Measurements from ENCODE around the gene CSRP2. TPM values are rescaled to one million over a fixed set of nuclear protein-coding genes. Genes with fewer than 3 reads are reported as not detected.

CSRP2 gene
- total RNA-seq, 1 experiment from 2014 or later = 158 TPM

- Histone ChIP-seq H3K27me3 (ENCODE audit: insufficient read depth, low read length) (no peaks in the 10 kb centered on the region), H2BK12ac (ENCODE audit: insufficient read length, low read depth, low read length) (no peak overlapping the region), H2AFZ (ENCODE audit: low read length) (no peak overlapping the region), H2BK120ac (ENCODE audit: low read depth, low read length, poor library complexity, severe bottlenecking) (no peak overlapping the region), H3K79me1 (ENCODE audit: insufficient read depth, low read depth, low read length, poor library complexity, severe bottlenecking) (no peaks in the 10 kb centered on the region), H3T11ph (ENCODE audit: low read length) (no peak overlapping the region), H2BK15ac (ENCODE audit: low read depth, low read length) (no peak overlapping the region), H3K79me2 (ENCODE audit: insufficient read depth, low read length) (no peaks in the 10 kb centered on the region), H4K20me1 (ENCODE audit: control insufficient read depth, insufficient read depth, insufficient read length) (no peaks in the 10 kb centered on the region), H4K8ac (replicated peaks; ENCODE audit: insufficient read length, low read depth, low read length) (no peak overlapping the region), H3K9ac (ENCODE audit: extremely low read depth, insufficient read length, low read length) (no peak overlapping the region), H3K4me2 (ENCODE audit: insufficient read depth, insufficient read length, low read length) (no peak overlapping the region), H3K56ac (ENCODE audit: insufficient read length, low read depth, low read length) (no peak overlapping the region), H4K5ac (ENCODE audit: insufficient read length, low read depth, low read length) (no peak overlapping the region), H3K18ac (ENCODE audit: insufficient read length, low read depth, low read length) (no peak overlapping the region), H3K23me2 (ENCODE audit: insufficient read length, low read depth, low read length, poor library complexity, severe bottlenecking) (peaks cover 2% of the 10 kb centered on the region), H3K23ac (ENCODE audit: insufficient read length, low read depth, low read length) (no peak overlapping the region), H3K4ac (ENCODE audit: low read depth, low read length) (no peak overlapping the region), H2AK5ac (ENCODE audit: insufficient read length, low read length) (no peak overlapping the region), H3K9me3 (ENCODE audit: control insufficient read depth, low read depth, low read length) (no peaks in the 10 kb centered on the region), H2BK20ac (ENCODE audit: low read depth, low read length, poor library complexity, severe bottlenecking) (no peak overlapping the region), H4K91ac (ENCODE audit: insufficient read length, low read depth, low read length) (no peak overlapping the region), H3K27ac (ENCODE audit: insufficient read length, low read depth, low read length) (no peak overlapping the region), H3K14ac (ENCODE audit: insufficient read depth, low read length) (no peak overlapping the region), H3K4me1 (ENCODE audit: insufficient read depth, low read length) (peaks cover 16% of the 10 kb centered on the region), H2BK5ac (ENCODE audit: insufficient read length, low read length) (no peak overlapping the region)
- no peaks in the 10 kb centered on the region for H3K36me3 Mint-ChIP-seq (ENCODE audit: insufficient read depth in 1 of 3, low read depth in 3 of 3)
- DNase-seq = no peak
- no peak overlapping the region for H3K27ac Mint-ChIP-seq
- no peaks in the 10 kb centered on the region for H3K9me3 Mint-ChIP-seq
- H3K4me1 Mint-ChIP-seq = peaks cover 26 to 28% of the 10 kb centered on the region in 2 experiments
- no peak for TF ChIP-seq CTCF (conservative IDR thresholded peaks at IDR 0.05)
- 100% methylated on average over 2 of the region's 6 CpGs for WGBS (ENCODE audit: extremely low coverage, insufficient read length, low lambda C conversion rate)
- no peak overlapping the region for H3K4me3 Mint-ChIP-seq
- no peaks in the 10 kb centered on the region for H3K27me3 Mint-ChIP-seq (ENCODE audit: low read depth)
Observed at GRCh38 chr12:76921891-76922664, 43.3 kb upstream of the CSRP2 start.

All from H9 (cell line).